Mucosa of stomach (tissue), 1 donor: ENCODE data around the gene STRA6.
A peak's percentile ranks its signal among the peaks of the same experiment; 100 is the strongest.
"Not testable (repeated sequence)": the region's sequence is repeated elsewhere in the genome, so short reads cannot be mapped to it uniquely, and the experiment has no call there.

Experiments
- H3K27me3 ChIP-seq: one replicate; pipeline ENCODE4 v1.7.0; 2013; ENCODE audit warnings: mild to moderate bottlenecking, low read length; ENCODE audit not compliant: control insufficient read depth, insufficient read depth
- H3K36me3 ChIP-seq: one replicate; pipeline ENCODE4 v1.7.0; 2013; ENCODE audit warnings: low read length; ENCODE audit not compliant: control insufficient read depth, insufficient read depth
- H3K4me1 ChIP-seq: one replicate; pipeline ENCODE4 v1.7.0; 2013; ENCODE audit warnings: mild to moderate bottlenecking, low read length; ENCODE audit not compliant: control insufficient read depth, insufficient read depth
- H3K4me3 ChIP-seq: one replicate; pipeline ENCODE4 v1.7.0; 2013; ENCODE audit warnings: low read length
- H3K9ac ChIP-seq: one replicate; pipeline ENCODE4 v1.7.0; 2013; ENCODE audit warnings: mild to moderate bottlenecking, low read length, moderate library complexity
- H3K9me3 ChIP-seq: one replicate; pipeline ENCODE4 v1.7.0; 2013; ENCODE audit warnings: mild to moderate bottlenecking, low read length, moderate library complexity; ENCODE audit not compliant: control insufficient read depth
- donor health status: Pancreatic carcinoma.

The STRA6 gene

GRCh38 chr15:74173380-74174218, 29.0 kb downstream of the STRA6 start, which contains the start of gene ISLR:
ISLR (plus strand) TSS chr15:74173710; CDS start chr15:74174859, 1,149 bp downstream.
- Histone ChIP-seq H3K4me3 (no peak within 1 kb of the TSS), H3K36me3 (no peaks in the 10 kb centered on the region), H3K27me3 (peaks cover 3% of the 10 kb centered on the region), H3K9ac (peak within 1 kb of the TSS; percentile 8), H3K9me3 (no peaks in the 10 kb centered on the region), H3K4me1 (no peaks in the 10 kb centered on the region)

- H3K9ac ChIP-seq: no peak overlapping the region
- H3K4me1 ChIP-seq: no peaks in the 10 kb centered on the region
- peaks cover 1% of the 10 kb centered on the region for H3K27me3 ChIP-seq
- H3K9me3 ChIP-seq: no peaks in the 10 kb centered on the region
- H3K4me3 ChIP-seq: no peak overlapping the region
- no peaks in the 10 kb centered on the region for H3K36me3 ChIP-seq
Observed at GRCh38 chr15:74172701-74173379, 29.7 kb downstream of the STRA6 start.

- no peaks in the 10 kb centered on the region for H3K36me3 ChIP-seq
- H3K27me3 ChIP-seq: no peaks in the 10 kb centered on the region
- no peaks in the 10 kb centered on the region for H3K4me1 ChIP-seq
- H3K9me3 ChIP-seq: no peaks in the 10 kb centered on the region
- H3K4me3 ChIP-seq: no peak overlapping the region
- H3K9ac ChIP-seq: no peak overlapping the region
Observed at GRCh38 chr15:74171965-74172541, 30.5 kb downstream of the STRA6 start.

- H3K4me3 ChIP-seq: no peak overlapping the region
- H3K27me3 ChIP-seq: no peaks in the 10 kb centered on the region
- no peaks in the 10 kb centered on the region for H3K36me3 ChIP-seq
- no peaks in the 10 kb centered on the region for H3K4me1 ChIP-seq
- H3K9me3 ChIP-seq: no peaks in the 10 kb centered on the region
- no peak overlapping the region for H3K9ac ChIP-seq
Observed at GRCh38 chr15:74170875-74171578, 31.6 kb downstream of the STRA6 start.

GRCh38 chr15:74170071-74170844, 32.3 kb downstream of the STRA6 start:
- H3K36me3 ChIP-seq: no peaks in the 10 kb centered on the region
- H3K4me1 ChIP-seq: no peaks in the 10 kb centered on the region
- H3K27me3 ChIP-seq: no peaks in the 10 kb centered on the region
- no peak overlapping the region for H3K9ac ChIP-seq
- no peak overlapping the region for H3K4me3 ChIP-seq
- H3K9me3 ChIP-seq: no peaks in the 10 kb centered on the region

GRCh38 chr15:74168711-74169126, 33.9 kb downstream of the STRA6 start:
- Histone ChIP-seq H3K4me1 (no peaks in the 10 kb centered on the region), H3K27me3 (no peaks in the 10 kb centered on the region), H3K4me3 (no peak overlapping the region), H3K36me3 (no peaks in the 10 kb centered on the region), H3K9me3 (no peaks in the 10 kb centered on the region), H3K9ac (no peak overlapping the region)

GRCh38 chr15:74167891-74168331, 34.7 kb downstream of the STRA6 start:
- no peaks in the 10 kb centered on the region for H3K4me1 ChIP-seq
- H3K9ac ChIP-seq: no peak overlapping the region
- no peak overlapping the region for H3K4me3 ChIP-seq
- H3K27me3 ChIP-seq: no peaks in the 10 kb centered on the region
- no peaks in the 10 kb centered on the region for H3K9me3 ChIP-seq
- H3K36me3 ChIP-seq: no peaks in the 10 kb centered on the region

GRCh38 chr15:74165461-74165860, 37.1 kb downstream of the STRA6 start:
- Histone ChIP-seq H3K36me3 (no peaks in the 10 kb centered on the region), H3K4me3 (no peak overlapping the region), H3K4me1 (no peaks in the 10 kb centered on the region), H3K27me3 (no peaks in the 10 kb centered on the region), H3K9me3 (no peaks in the 10 kb centered on the region), H3K9ac (no peak overlapping the region)

- not testable (repeated sequence) for H3K4me3 ChIP-seq, H3K27me3 ChIP-seq, H3K4me1 ChIP-seq, H3K9ac ChIP-seq, H3K36me3 ChIP-seq, H3K9me3 ChIP-seq
Observed at GRCh38 chr15:74162195-74162536, 40.4 kb downstream of the STRA6 start.

- H3K4me3 ChIP-seq, H3K36me3 ChIP-seq, H3K9ac ChIP-seq, H3K4me1 ChIP-seq, H3K27me3 ChIP-seq, H3K9me3 ChIP-seq: not testable (repeated sequence)
Observed at GRCh38 chr15:74160390-74160789, 42.2 kb downstream of the STRA6 start.

- no peaks in the 10 kb centered on the region for H3K36me3 ChIP-seq
Observed at GRCh38 chr15:74159773-74160172, 42.8 kb downstream of the STRA6 start.

More at GRCh38 chr15:74159773-74160172, 42.8 kb downstream of the STRA6 start:
- Histone ChIP-seq H3K9me3 (no peaks in the 10 kb centered on the region), H3K4me3 (no peak overlapping the region), H3K27me3 (no peaks in the 10 kb centered on the region), H3K9ac (no peak overlapping the region), H3K4me1 (peaks cover 7% of the 10 kb centered on the region)
